Activated naive CD4-positive, alpha-beta T cell treated with Interleukin-2 at 50 U/mL for 16 hours (primary cell): Measurements from ENCODE around the gene BACH1.

ENCODE experiments used
- DNase-seq: peaks from one replicate; pipeline ENCODE4 v3.0.0-alpha.2; 2020

Gene BACH1

GRCh38 chr21:29295066-29295650 is 3.6 kb upstream of the BACH1 start:
- peak; percentile 25 for DNase-seq

DNA sequence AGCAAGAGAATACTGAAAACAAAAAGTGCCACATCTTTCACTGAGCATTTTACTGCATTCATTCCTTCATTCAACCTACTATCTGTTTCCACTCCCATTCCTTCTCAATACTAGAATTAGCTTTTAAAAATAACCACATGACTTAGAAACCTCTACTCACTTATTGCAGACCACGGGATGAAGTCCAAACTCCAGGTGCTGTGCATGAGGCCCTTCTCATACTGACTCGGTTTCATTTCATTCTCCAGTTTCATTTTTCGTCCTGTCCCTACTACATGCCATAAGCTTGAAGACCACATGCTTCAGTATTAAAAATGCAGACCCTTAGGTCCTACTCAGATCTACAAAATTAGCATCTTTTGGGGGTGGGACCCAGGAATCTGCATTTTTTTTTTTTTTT is 2.3 kb upstream of the BACH1 start:
- no peak for DNase-seq

- peak; percentile 11 for DNase-seq
Observed at GRCh38 chr21:29297483-29298347, 1.0 kb upstream of the BACH1 start.

DNA sequence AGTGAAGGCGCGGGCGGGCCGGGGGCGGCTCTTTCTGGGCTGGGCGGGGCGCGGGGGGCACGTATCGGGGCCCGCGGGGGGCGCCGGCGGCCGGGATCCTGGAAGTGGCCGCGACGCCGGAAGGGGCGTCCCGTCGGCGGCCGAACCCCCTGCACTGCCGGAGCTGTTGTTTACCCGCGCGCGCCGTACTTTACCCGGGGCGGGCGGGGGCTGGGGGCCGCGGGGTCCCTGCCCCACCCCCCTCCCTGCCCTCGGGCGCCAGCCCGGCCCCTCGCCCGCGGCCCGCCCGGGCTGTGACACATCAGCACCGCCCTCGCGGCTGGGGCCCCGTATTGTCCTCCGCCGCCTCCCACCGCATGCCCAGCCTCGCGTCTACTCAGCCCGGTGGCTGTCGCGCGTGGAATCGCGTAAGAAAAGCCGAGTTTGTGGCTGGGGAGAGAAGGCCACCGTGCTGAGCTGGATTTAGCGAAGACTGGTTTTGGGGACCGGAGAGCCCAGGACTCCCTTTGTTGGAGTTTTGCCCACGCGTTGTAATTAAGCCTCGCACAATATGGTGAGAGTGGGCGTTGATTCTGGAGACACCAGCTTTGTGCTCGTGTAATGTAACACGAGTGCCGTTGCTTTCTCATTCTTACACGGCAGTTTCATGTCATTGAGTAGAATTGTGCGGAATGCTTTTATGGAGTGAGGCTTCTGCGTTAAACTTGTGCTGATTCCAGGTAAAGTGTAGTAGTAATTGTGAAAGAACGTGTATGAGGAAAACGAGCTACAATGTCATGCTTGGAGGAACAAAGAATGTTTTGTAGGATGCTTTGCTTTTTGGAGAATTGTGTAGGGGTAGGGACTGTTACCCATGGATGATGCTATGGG is 559 bp downstream of the BACH1 start:
- peak; percentile 81 for DNase-seq

GRCh38 chr21:29299916-29300806 is 1.4 kb downstream of the BACH1 start:
- DNase-seq, result peak; percentile 59

GRCh38 chr21:29300807-29301138 is 2.1 kb downstream of the BACH1 start:
- DNase-seq, result no peak

- DNase-seq, result no peak
Observed at GRCh38 chr21:29301691-29302090, 3.0 kb downstream of the BACH1 start.

DNA sequence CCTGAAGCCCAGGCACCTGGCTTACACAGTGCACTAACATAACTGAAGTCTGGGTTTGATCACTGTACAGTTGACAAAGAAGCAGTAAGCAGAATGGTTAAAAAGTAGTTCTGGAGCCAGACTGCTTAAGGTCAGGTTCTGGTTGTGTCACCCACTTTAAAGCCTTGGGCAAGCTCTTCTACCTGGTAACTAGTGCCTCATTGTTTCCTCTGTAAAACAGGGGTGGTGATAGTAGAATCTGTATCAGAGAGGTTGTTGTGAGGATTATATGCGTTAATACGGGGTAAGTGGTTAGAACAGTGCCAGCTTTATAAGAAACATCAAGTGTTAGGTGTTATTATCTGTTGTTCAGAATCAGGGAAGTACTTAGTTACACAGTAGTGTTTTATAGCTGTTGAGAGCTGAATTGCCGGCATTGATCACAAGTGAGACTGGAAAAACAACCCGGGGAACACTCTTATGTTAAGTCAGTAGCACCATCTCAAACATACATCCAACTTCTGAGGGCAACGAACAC is 3.7 kb downstream of the BACH1 start:
- DNase-seq, result no peak

DNA sequence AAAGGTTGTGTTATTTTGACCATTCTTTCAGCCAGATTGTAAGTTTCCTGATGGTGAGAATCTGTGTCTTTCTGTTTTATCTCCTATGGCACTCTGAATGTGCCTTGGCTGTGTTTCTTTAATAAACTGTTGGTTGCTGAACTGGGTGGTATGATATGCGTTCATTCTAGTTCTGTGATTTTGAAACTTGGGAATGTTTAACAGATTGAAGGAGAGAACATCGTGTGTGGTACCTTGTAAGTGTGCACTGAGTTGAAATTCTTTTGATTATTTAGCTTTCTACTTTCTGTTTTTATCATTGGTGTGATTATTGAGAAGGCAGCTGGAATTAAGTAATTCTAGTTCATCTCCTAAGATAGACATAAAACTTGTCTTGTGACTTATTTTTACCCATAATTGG is 4.6 kb downstream of the BACH1 start:
- DNase-seq, result no peak

GRCh38 chr21:29304597-29304996 is 5.9 kb downstream of the BACH1 start:
- no peak for DNase-seq

GRCh38 chr21:29305068-29305467 is 6.3 kb downstream of the BACH1 start:
- no peak for DNase-seq

GRCh38 chr21:29305561-29305960 is 6.8 kb downstream of the BACH1 start:
- DNase-seq, result no peak

DNA sequence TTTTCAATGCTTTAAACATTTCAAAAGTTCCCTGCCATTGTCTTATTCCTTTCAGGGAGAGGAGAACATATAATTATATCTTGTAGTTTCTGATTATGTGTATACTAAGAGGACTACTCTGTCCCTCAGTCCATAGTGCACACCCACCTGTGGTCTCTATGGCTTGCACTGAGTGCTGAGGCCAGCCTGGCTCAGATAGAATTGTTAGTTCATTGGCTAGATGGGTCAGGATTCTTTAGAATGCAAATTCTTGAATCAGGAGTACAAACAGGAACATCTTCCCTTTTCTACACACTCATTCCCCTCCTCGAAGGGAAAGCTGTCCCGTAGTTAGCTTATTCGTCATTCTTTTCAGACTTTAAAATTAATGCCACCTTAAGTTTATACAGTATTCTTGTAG is 8.2 kb downstream of the BACH1 start:
- DNase-seq, result no peak

- DNase-seq, result no peak
Observed at GRCh38 chr21:29307718-29308455, 9.2 kb downstream of the BACH1 start.

GRCh38 chr21:29308456-29308783 is 9.7 kb downstream of the BACH1 start:
- no peak for DNase-seq

GRCh38 chr21:29309703-29310102 is 11.0 kb downstream of the BACH1 start:
- no peak for DNase-seq

DNA sequence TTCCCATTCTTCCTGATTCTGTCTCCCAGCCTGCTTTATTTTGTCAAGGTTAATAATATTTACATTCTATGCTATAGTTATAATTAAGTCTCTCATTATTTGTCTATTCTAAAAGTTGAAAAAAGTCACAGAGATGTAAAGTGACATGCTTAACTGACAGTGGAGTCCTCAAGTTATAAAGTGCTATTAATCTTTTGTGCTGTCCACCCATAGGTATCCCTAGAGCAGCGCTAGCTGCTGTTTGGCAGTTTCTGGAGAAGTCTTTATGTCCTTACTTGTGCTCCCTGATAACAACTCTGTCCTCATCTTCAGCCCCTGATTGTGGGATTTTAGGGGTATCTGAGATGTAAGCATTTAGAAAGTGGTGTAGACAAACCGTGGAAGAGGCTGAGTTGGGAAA is 13.1 kb downstream of the BACH1 start:
- DNase-seq, result no peak

DNA sequence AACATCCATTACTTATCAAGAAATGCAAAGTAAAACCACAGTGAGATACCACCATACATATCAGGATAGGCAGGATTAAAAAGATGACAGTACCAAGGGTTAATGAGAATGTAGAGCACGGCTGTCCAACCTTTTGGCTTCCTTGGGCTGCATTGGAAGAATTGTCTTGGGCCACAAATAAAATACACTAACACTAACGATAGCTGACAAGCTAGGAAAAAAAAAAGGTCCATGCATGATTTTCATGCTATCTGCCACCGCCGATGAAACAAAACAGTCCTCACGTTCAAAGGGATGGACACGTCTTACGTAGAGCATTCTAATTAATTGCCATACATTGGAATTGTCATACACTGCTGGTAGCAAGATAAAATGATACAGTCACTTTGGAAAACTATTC is 14.3 kb downstream of the BACH1 start:
- DNase-seq, result no peak

DNA sequence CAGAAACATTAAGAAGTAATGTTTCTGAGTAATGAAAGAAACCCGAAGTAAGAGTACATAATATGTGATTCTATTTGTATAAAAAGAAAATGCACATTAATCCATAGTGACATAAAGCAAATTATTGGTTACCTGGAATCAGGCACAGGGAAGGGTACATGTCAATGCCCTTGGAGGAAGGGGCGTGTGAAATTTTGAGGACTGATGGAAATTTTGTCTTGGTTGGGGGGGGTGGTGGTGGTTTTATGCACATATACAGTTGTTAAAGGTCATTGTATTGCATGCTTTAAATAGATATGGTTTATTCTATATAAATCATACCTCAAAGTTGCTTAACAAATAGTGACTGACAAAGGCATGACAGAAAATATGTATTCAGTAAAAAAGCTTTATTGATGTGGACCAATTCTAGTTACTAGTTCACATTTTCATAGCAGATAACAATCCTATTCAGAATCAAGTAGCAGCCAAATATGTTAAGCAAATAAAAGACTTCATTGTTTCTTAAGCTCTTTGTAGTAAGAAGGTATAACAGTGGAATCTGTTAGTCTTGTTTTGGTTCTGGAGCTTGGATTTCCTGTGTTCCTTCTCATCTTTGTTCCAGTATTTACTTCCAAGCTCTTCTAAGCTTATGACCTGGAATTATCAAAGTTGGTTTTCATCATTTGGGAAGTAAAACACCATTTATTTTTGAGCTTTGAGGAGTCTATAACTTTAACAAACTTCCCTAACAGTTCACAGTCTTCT is 15.1 kb downstream of the BACH1 start:
- DNase-seq, result no peak

DNA sequence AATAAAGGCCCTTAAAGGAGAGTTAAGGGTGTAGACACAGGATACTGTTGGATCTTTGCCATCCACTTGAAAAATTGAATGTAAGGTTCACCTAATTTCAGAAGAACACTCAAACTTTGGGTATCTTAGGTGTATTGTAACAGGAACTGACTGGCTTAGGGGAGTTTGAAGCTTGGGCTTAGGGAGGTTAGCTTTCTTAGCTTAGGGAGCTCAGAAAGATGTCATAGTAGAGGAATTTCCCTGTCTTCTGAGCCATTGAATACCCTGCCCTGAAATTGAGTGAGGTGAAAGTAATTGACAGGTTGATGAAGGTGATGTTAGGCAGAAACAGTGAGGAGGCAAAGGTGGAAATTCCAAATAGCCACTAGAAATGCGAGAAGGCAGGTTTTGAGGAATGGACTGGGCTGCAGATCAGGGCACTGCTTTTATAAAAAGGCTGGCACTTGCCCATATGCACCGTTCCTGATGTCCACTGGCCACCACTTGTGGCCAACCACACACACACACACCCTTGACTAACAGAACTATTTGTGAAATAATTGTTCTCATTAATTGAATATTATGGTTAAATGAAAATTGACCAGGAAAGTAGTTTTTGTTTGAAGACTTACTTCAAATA is 16.5 kb downstream of the BACH1 start:
- no peak for DNase-seq
